Stimulated activated CD4-positive, alpha-beta T cell treated with anti-CD3 and anti-CD28 coated beads, Interleukin-1b, Interleukin-23, amount 100 ng/mL, for 1 hour (primary cell): ENCODE data around the gene MTPN.

ENCODE experiments used
- DNase-seq, 2 donors: peaks; one replicate each; pipeline ENCODE4 v3.0.0-alpha.2; 2020; ENCODE audit warnings: low read depth in 2 of 2

The MTPN gene

DNA sequence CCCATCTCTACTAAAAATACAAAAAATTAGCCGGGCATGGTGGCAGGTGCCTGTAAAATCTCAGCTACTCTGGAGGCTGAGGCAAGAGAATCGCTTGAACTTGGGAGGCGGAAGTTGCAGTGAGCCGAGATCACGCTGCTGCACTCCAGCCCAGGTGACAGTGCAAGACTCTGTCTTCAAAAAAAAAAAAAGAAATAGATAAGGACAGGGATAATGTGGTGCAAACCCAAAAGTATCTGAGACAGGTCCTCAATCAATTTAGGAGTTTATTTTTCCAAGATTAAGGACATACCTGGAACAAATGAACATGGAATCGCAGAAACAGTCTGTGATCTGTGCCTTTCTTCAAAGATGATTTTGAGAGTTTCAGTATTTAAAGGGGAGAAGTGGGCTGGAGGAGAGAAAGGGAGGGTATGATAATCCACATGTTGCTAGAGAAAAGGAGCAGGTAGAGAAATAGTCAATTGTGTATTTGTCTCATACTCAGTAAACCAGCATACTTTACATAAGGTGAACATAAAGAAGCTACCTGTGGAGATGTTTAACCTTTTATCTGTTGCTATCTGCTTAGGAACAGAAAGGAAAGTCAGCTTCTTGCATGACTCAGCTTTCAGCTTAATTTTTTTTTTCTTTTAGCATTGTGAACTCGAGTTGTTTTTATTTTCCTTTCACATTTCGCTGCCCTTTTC is 4.9 kb upstream of the MTPN start:
- no peak for DNase-seq

DNA sequence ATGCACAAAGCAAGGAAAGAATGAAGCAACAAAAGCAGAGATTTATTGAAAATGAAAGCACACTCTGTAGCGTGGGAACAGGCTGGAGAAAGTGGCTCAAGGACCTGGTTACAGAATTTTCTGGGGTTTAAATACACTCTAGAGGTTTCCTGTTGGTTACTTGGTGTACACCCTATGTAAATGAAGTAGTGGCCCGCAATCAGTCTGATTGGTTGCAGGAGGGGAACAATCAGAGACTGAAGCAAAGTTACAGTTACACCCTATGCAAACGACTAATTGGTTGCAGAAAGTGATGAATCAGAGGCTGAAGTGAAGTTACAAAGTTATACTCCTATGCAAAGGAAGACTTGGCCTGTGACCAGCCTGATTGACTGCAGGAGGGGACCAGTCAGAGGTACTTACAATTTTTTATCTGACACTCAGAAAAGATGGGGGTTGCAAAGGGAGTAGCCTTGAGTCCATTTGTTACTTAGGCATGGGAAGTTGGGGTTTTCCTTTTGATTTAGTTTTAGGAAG is 3.6 kb upstream of the MTPN start:
- peak in 1 of 2 donors; percentile 22 for DNase-seq

DNA sequence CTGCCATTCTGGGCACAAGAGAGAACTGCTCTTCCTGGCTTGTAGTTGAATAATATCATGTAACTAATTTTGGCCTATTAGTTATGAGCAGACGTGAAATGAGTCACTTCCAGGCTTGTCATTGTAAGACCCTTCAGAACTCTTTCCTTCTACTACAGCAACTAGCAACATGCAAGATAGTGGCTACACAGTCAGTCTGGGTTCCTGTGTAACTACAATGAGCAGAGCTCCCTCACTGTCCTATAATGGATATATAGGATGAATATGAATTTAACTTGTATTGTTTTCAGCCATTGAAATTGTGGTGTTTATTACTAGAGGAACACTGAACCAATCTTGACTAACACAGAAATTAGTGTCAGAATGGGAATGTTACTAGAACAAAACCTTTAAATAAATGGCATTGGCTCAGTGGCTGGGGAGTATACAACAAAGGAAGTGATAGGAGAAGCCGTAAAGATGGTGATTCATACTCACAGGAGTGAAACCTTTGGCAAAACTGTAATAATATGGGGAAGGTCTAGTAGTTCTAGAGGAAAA is 2.9 kb upstream of the MTPN start:
- DNase-seq, result no peak

DNA sequence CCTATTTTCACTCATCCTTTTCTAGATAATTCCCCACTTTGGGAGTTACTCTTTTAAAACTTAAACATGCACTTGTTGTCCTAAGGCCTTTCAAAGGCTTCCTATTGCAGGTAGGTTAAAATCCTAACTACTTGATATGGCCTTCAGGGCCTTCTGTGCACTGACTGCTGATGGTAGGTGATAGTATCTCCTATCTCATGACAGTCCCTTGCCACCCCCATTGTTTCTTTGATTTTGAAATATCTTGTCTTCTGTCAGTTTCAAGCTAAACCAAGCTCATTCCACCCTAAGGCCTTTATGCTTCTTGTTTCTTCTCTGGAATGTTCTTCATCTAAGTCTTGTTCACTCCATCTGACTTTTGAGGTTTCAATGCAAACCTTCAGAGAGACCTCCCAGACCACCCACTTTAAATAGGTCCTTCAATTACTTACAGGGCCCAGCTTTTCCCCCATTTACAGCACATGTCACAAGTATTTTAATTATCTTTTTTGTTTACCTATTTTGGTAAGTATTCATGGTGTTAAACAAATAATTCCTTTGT is 2.4 kb upstream of the MTPN start:
- no peak for DNase-seq

DNA sequence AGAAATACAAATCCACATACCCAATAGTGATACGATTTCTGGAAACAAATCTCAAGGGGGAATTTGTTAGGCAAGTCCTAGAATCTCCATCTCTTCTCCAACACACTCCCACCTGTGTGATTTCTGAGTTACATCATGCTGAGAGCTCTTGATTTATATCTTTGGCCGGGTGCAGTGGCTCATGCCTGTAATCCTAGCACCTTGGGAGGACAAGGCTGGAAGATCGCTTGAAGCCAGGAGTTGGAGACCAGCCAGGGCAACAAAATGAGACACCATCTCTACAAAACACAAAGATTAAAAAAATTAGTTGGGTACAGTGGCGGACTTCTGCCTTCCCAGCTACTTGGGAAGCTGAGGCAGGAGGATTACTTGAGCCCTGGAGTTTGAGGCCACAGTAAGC is 1.5 kb upstream of the MTPN start:
- no peak for DNase-seq

DNA sequence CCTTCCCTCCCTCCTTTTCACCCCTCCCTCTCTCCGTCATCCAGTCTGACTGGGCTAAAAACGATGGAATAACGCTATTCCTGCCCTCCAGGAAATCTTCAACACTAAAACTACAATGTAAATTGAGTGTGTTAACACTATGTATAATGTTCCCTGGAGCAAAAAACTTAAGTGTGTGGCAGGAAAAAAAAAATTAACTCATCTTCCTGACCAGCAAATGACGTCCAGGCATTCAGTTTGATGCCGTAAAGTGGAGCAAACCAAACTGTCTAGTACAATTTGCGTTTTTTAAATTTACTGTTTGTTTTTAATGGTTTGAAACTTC is 545 bp upstream of the MTPN start:
- no peak for DNase-seq

DNA sequence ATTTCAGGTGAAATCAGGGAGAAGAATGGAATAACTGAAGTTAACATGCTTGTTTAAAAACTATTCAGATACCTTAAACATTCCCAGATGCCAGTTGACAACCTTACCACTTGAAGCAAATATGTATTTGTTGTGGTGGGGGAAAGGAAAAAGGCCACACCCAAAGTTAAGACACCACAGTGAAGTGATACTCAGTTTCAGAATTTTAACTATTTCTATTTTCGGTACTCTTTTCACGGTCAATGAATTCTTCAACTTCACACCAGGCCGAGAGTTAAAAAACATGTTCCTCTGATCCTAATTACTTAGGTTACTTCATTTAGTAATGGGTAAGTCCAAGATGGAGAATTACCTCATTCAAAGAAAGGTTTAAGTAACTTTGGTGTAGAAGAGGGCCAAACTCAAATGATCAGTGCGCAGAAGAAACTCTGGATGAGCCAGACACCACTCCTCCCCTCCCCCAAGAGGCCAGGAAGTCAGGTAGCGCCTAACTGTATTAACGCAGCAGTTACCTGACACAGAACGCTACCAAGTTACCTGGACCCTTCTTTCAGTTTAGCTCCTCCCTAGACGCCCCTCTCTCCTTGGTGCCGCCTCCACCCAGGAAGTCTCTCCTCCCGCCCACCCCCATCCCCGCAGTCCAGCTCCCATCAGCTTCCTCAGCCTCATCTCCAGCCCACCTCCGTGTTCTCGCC is 700 bp downstream of the MTPN start:
- peak in 1 of 2 donors; percentile 5 for DNase-seq

DNA sequence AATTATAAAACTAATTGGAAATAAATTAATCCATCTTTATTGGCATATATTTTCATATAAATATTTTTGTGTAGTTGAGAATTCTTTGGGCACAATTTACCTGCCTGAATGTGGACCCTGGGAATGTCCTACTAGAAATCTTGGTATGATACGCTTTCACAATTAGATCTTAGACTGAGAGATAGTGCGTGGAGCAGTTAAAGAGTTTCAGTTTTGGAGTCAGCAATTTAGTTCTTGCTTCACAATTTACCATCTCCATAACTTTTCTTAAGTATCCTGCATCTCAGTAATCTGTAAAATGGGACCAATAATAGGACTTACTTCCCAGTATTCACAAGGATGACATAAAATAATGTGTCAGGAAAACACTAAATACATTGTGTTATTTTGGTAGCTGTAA is 2.0 kb downstream of the MTPN start:
- DNase-seq, result no peak

DNA sequence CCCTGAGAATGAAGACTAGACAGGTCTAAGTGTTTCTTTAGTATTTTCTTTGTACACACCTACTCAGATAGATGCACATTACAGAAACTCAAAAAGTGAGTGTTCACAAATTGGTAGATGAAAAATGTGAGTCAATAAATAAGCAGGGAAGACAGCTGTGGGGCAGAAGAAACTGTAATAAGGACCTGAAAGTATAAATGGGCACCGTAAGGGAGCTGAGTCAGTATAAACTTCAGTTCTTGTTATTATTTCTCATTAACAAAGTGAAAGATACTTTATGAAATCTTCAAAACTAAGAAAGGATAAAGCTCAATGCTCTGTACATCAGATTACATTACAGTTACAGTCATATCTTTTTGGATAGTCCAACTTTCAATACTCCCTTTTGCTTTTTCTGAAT is 2.5 kb downstream of the MTPN start:
- no peak for DNase-seq

DNA sequence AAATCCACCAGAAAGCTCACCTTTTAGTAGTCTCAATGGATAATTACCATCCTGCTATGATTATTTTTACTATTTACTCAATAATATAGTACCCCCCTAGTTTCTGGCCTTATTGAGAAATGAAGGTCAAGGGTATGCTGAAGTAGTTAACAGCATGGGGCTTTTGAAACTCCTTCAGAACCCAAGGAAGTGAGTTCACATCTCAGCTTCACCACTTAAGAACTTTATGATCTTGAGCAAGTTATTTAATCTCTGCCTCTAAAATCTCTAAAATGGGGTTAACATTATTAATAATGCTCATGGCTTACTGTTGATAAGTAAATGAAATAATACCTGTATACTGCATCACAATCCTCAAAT is 5.8 kb downstream of the MTPN start:
- no peak for DNase-seq

DNA sequence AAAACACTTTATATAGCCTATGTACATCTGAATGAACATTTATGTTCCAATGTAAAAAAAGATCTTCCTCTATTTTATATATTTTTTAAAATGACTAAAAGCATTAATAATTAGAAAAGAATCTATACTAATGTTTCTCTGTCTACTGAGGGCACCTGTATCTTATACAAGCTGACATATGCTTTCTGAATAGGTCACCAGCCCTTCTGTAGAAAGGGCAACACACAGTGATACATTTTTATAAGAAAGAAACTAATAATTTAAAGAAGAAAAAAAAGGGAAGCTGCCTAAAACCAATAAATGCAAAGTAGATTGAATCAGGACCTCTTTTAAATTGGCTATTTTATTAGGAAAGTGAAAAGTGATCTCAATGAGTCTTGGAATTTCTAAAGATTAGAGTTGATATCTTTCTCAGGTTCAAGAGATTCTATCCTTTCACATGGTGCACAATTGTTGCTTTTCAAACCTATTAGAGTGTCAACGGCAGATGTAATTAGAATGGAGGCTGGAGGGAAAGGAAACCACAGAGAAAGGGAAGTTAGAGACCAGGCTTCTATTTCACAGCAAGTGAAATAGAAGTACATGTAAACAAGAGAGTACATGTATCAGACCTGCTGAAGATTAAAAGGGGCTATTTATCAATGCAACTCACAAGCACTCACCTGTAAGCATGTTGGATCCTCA is 6.3 kb downstream of the MTPN start:
- no peak for DNase-seq

DNA sequence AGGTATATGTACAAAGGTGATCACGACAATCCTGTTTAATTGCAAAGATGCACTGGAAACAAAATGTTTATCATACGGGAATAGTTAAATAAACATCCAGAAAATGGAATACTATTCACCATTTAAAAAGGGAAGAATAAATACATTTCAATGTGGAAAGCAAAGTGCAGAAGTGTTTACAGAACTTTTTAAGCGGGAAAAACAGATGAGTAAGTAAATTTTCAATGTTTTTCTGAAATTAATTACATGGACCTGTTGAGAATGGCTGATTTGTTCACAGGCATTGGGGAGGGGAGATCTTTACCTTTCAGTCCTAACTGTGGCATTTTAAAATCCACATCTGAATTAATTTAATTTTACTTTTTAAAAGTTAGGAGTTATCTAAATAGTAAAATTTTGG is 7.1 kb downstream of the MTPN start:
- no peak for DNase-seq

DNA sequence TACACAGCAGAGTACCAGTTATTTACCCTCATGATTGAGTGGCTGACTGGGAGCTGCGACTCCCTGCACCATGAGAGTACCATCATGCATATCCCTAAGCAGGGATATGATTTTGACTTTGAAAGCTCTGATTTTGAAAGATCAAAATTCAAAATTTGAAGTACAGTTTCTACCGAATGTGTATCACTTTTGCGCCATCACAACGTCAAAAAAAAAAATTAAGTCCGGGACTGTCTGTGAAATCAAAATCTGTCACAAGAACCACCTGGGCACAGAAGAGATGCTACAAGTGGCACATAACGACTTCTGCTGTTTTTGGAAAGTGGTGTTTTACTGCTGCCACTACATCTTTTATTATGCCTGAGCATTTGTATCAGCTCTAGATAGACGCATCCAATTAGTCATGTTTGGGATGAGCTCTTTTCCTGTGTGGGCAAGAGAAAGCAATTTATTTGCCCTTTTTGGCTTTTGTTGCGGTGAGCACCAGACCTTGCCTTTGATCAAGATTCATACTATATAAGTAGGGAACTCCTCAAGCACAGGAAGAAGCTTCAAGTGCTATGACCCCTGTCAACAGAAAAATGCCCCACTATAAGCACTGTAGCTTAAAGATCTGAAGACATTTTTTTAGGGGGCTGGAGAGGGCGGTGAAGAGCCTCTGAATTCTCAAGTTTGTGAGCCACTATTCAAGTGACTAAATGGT is 10.7 kb downstream of the MTPN start:
- no peak for DNase-seq

DNA sequence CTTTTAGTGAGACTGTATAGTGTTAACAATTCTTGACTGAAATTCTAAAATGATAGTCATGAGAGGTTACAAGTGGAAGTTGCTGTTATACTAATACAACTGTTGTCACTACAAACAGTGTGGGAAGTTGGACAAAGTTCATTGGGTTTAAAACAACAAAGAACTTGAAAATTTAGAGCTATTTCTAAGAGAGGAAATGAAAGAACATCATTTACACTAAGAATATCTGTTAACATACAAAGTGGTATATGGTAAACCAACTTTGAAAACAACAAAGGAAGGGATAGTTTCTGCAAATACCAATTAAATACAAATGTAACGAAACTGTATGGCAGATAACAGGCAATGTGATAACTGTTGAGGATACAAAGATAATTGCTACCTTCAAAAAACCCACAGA is 11.6 kb downstream of the MTPN start:
- no peak for DNase-seq

DNA sequence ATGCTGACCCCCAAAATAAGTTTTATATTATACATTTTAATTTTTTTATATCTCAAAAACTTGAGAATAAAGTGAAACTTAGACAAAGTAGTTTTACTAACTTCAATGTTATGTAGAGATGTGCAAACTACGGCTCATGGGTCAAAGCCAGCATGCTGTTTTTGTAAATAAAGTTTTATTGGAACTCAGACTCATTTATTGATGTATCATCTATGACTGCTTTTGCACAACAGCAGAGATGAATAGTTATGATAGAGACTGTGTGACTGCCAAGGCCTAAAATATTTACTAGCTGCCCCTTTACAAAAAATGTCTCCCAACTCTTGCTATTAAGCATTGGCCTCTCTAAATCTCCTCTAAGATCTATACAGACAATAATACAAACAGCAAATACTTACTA is 12.4 kb downstream of the MTPN start:
- DNase-seq, result no peak

DNA sequence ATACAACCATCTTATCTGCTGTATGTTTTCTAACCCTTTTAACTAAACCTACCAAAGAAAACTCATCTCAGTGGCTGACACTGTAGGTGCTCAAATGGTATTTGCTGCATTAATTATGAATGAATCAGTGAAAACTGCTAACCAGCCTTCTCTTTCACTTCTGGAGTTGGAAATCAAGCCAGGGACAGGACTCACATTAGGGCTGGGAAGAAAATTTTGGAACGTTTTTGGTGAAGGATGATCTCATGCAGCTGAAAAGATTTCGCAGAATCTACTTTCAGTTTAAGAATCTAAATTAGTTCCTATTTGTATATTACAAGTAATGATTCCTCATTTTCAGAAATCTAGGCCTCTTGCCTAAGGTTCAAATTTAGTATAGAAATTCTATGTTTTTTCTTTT is 12.9 kb downstream of the MTPN start:
- DNase-seq, result no peak

DNA sequence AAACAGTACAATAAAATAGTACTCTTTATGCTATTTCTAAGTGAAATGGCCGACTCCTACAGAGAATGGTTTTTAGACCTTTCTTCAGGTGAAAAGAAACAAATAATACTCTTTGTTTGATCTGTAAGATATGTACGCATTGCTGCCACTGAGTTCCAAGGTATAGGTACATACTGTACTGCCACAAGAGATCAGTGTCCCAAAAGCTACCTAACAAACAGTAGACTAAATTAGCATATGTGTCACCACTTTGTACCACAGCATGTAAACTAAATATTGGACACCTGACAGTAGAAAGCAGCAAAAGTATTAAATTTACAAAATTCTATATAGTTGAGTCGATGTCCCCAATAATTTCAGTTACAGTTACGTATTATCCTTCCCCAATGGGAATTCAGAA is 14.4 kb downstream of the MTPN start:
- DNase-seq, result no peak

DNA sequence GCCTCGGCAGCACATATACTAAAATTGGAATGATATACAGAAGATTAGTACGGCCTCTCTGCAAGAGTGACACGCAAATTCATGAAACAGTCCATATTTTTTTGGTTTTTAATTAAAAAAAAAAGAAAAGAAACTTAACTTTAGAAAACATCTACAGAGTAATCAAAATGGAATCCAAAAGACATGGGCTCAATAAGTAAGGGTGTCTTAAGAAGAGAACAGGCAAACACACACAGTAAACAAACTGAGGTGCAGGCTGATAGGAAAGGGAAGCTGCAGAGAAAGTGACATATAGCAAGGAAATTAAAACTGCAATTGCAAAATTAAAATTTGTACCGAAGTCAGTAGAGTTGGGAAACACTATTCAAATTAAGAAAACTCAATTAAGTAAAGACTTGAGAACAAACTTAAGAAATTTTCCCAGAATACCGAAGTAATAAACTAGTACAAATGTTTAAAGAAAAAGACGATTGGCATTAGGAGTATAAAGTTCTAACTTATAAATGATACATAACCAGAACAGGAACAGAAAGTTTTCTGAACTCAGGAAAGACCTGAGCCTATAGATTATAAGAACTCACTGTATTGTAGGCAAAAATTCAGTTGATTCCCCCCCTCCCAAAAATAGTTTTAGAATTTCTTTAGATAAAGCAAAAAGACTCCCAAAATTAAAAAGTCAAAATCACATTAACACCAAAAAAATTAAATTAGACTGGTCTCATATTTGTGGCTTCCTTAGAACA is 16.3 kb downstream of the MTPN start:
- no peak for DNase-seq

DNA sequence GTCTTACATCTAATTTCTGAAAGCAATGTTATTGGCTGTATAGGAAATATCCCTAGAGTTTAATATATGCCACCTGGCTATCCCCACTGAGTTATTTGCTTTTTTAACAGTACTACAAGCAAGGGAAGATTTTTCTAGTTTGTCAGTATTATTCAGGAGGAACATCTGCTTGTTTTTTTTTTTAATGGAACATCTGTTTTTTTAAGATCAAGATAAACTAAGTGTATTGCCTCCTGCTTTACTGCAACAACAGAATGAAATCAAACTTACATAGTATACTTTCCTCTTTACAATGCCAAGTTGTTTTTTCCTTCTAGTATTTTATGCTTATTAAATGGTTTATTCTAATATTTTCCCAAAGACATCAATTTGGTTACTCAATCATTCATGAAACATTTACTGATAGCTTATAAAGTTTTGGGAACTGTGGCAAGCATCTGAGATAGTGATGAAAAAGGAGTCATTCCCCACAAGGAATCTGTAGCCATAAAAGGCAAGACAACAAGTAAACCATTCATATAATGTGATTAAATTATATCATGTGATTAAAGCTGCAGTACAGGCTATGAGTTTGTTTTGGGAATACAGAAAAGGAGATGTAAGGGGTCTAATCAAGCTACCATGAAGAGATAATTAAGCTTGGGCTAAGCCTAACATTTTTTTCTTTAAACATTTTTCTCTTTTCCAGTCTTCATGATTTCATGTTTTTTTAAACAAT is 17.4 kb downstream of the MTPN start:
- no peak for DNase-seq

DNA sequence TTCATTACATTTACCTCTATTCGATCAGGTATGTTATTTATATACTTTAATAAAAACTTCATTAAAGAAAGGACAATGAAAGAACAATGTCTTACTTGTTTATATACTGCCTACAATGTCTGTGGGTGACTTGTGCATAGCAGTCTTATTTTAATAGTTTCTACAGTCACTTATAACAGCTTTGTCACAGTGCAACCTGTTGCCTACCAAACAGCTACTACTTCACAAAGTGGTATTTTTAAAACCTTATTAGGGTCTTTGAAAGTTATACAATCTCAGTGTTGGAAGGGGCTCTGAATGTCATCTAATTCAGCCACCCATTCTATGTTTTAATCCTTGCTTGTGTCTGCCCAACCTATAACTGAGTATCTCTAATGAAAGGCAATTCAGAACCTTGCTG is 19.0 kb downstream of the MTPN start:
- no peak for DNase-seq

DNA sequence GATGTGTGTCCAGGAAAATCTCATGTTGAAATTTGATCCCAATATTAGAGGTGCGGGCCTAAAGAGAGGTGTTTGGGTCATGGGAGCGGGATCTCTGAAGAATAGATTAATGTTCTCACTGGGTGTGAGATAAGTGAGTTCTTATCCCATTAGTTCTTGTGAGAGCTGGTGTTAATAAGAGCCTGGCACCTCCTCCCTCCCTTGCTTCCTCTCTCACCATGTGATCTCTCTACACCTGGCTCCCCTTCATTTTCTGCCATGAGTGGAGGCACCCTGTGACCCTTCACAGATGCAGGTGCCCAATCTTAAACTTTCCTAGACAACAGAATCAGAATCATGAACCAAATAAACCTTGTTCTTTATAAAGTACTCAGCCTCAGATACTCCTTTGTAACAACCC is 19.5 kb downstream of the MTPN start:
- no peak for DNase-seq
